ENCODE results near the gene SLC1A2.

SLC1A2 gene

DNA sequence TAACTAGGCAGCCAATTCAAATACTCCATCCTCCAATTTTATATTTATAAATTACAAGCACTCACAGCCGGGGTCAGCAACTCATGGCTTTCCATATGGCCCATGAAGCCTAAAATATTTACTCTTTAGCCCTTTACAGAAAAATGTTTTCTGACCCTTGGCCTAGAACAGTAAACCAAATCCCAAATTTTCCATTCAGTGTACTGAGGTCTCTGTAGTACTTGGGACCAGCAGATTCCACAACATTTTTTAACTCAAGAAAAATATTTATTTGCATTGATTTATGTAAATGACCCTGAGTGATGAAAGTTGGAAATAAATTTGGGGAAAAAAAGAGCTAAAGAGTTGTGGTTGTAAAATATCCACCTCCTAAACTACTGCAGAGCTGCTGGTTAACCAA lies 82.6 kb downstream of the SLC1A2 start:
- Histone ChIP-seq H3K36me3 (ENCODE audit: insufficient read depth, low read length) (no peaks in the 10 kb centered on the region), H3K9ac (ENCODE audit: low read depth, low read length, poor library complexity, severe bottlenecking) (no peak overlapping the region), H2AFZ (ENCODE audit: low read length) (no peak overlapping the region), H3K27me3 (ENCODE audit: insufficient read depth, low read length, poor library complexity, severe bottlenecking) (no peaks in the 10 kb centered on the region), H3K9me2 (replicated peaks; ENCODE audit: low read depth, low read length) (no peaks in the 10 kb centered on the region), H4K20me1 (ENCODE audit: insufficient read depth, low read length, poor library complexity, severe bottlenecking) (no peaks in the 10 kb centered on the region), H3K9me3 (ENCODE audit: insufficient read depth, low read depth, low read length) (no peaks in the 10 kb centered on the region), H3K79me2 (ENCODE audit: insufficient read depth, low read length) (no peaks in the 10 kb centered on the region), H3K4me1 (ENCODE audit: insufficient read depth, low read length, poor library complexity, severe bottlenecking) (no peaks in the 10 kb centered on the region), H3K4me2 (ENCODE audit: low read depth, low read length, poor library complexity, severe bottlenecking) (no peak overlapping the region), H3K4me3 (ENCODE audit: low read length, poor library complexity, severe bottlenecking) (no peak overlapping the region), H3F3A (ENCODE audit: low read depth) (no peaks in the 10 kb centered on the region)
- TF ChIP-seq EZH2phosphoT487 (IDR thresholded peaks at IDR 0.05; ENCODE audit: borderline replicate concordance): no peak
- TF ChIP-seq, protein P1, sequence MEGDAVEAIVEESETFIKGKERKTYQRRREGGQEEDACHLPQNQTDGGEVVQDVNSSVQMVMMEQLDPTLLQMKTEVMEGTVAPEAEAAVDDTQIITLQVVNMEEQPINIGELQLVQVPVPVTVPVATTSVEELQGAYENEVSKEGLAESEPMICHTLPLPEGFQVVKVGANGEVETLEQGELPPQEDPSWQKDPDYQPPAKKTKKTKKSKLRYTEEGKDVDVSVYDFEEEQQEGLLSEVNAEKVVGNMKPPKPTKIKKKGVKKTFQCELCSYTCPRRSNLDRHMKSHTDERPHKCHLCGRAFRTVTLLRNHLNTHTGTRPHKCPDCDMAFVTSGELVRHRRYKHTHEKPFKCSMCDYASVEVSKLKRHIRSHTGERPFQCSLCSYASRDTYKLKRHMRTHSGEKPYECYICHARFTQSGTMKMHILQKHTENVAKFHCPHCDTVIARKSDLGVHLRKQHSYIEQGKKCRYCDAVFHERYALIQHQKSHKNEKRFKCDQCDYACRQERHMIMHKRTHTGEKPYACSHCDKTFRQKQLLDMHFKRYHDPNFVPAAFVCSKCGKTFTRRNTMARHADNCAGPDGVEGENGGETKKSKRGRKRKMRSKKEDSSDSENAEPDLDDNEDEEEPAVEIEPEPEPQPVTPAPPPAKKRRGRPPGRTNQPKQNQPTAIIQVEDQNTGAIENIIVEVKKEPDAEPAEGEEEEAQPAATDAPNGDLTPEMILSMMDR (conservative IDR thresholded peaks at IDR 0.05; ENCODE audit: low read length): no peak

DNA sequence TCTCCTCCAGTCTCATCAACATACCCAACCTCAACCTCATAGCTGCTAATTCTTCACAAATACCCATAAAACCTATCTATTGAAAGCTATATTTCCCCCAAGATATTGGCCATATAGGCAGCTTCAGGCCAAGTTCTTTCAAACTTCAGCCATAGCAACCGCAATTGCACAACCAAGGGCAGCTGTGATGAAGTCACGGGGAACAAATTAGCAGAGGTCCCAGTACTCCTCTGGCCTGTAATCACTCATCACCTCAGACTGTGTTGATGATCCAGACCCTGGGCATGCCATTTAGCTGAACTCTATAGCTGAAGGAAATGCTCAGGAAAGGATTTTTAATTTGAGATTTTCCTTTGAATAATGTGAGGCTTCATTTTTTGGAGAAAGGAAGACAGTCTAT lies 84.1 kb downstream of the SLC1A2 start:
- Histone ChIP-seq H3K4me1 (ENCODE audit: insufficient read depth, low read length, poor library complexity, severe bottlenecking) (peaks cover 9% of the 10 kb centered on the region), H3K36me3 (ENCODE audit: insufficient read depth, low read length) (no peaks in the 10 kb centered on the region), H3K9ac (ENCODE audit: low read depth, low read length, poor library complexity, severe bottlenecking) (no peak overlapping the region), H3K4me3 (ENCODE audit: low read length, poor library complexity, severe bottlenecking) (no peak overlapping the region), H3K79me2 (ENCODE audit: insufficient read depth, low read length) (no peaks in the 10 kb centered on the region), H3K9me2 (replicated peaks; ENCODE audit: low read depth, low read length) (no peaks in the 10 kb centered on the region), H4K20me1 (ENCODE audit: insufficient read depth, low read length, poor library complexity, severe bottlenecking) (no peaks in the 10 kb centered on the region), H2AFZ (ENCODE audit: low read length) (no peak overlapping the region), H3K9me3 (ENCODE audit: insufficient read depth, low read depth, low read length) (no peaks in the 10 kb centered on the region), H3K27me3 (ENCODE audit: insufficient read depth, low read length, poor library complexity, severe bottlenecking) (no peaks in the 10 kb centered on the region), H3F3A (ENCODE audit: low read depth) (no peaks in the 10 kb centered on the region), H3K4me2 (ENCODE audit: low read depth, low read length, poor library complexity, severe bottlenecking) (no peak overlapping the region)
- TF ChIP-seq, protein P1 (conservative IDR thresholded peaks at IDR 0.05; ENCODE audit: low read length): no peak
- no peak for TF ChIP-seq EZH2phosphoT487 (IDR thresholded peaks at IDR 0.05; ENCODE audit: borderline replicate concordance)

DNA sequence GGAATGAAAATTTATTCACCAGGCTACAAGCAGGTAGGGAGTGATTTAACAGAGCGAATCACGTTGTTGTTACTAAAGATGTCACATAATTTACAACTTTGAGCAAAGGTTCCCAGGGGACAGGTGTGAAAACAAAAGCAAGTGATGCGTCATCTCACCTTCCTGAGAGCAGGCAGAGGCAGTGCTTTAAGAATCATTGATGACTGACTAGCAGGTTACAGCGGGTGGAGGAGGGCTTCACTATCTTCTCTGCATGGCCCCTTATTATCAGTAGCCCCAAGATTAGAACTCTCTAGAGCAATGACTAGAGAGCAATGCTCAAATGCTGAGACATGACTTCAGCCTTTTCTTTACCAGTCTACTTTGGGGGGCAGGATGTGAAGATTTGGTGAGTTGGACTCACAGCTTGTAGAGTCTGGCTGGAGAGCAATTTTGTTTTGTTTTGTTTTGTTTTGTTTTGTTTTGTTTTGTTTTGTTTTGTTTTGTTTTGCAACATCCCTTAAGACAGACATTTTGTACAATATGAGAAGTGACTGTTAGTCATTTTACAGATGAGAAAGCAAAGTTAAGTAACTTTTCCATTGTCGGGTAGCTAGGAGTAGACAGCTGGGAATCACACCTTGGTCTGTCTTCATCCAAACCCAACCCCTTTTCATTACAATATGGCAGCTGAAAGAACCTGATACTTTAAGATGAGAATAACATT lies 84.8 kb downstream of the SLC1A2 start:
- Histone ChIP-seq H3K4me2 (ENCODE audit: low read depth, low read length, poor library complexity, severe bottlenecking) (no peak overlapping the region), H3K9ac (ENCODE audit: low read depth, low read length, poor library complexity, severe bottlenecking) (no peak overlapping the region), H2AFZ (ENCODE audit: low read length) (no peak overlapping the region), H3K79me2 (ENCODE audit: insufficient read depth, low read length) (no peaks in the 10 kb centered on the region), H3K4me3 (ENCODE audit: low read length, poor library complexity, severe bottlenecking) (no peak overlapping the region), H3K36me3 (ENCODE audit: insufficient read depth, low read length) (no peaks in the 10 kb centered on the region), H3K4me1 (ENCODE audit: insufficient read depth, low read length, poor library complexity, severe bottlenecking) (peaks cover 9% of the 10 kb centered on the region), H4K20me1 (ENCODE audit: insufficient read depth, low read length, poor library complexity, severe bottlenecking) (no peaks in the 10 kb centered on the region), H3F3A (ENCODE audit: low read depth) (no peaks in the 10 kb centered on the region), H3K27me3 (ENCODE audit: insufficient read depth, low read length, poor library complexity, severe bottlenecking) (no peaks in the 10 kb centered on the region), H3K9me2 (replicated peaks; ENCODE audit: low read depth, low read length) (no peaks in the 10 kb centered on the region), H3K9me3 (ENCODE audit: insufficient read depth, low read depth, low read length) (no peaks in the 10 kb centered on the region)
- TF ChIP-seq, protein P1 (conservative IDR thresholded peaks at IDR 0.05; ENCODE audit: low read length): no peak

Measured in Loucy (cell line).